Central memory CD4-positive, alpha-beta T cell (primary cell): ENCODE data around the gene GFOD2.

Source experiments
- DNase-seq: peaks from one replicate; pipeline ENCODE4 v3.0.0; 2022

The GFOD2 gene

GRCh38 chr16:67731071-67731752 lies 12.1 kb upstream of the GFOD2 start:
- DNase-seq: no peak

GRCh38 chr16:67730326-67730725 lies 11.2 kb upstream of the GFOD2 start:
- DNase-seq: no peak

- no peak for DNase-seq
Measured at GRCh38 chr16:67729636-67730248, 10.6 kb upstream of the GFOD2 start.

GRCh38 chr16:67727521-67728485 lies 8.7 kb upstream of the GFOD2 start:
- DNase-seq: no peak

GRCh38 chr16:67726106-67727034 lies 7.3 kb upstream of the GFOD2 start:
- no peak for DNase-seq

- DNase-seq: no peak
Measured at GRCh38 chr16:67723911-67724305, 4.8 kb upstream of the GFOD2 start.

- no peak for DNase-seq
Measured at GRCh38 chr16:67723151-67723910, 4.2 kb upstream of the GFOD2 start.

- no peak for DNase-seq
Measured at GRCh38 chr16:67720236-67720635, 1.1 kb upstream of the GFOD2 start.

- DNase-seq: no peak
Measured at GRCh38 chr16:67719778-67720144, 645 bp upstream of the GFOD2 start.

- DNase-seq: no peak
Measured at GRCh38 chr16:67718668-67719047, 458 bp downstream of the GFOD2 start.

- no peak for DNase-seq
Measured at GRCh38 chr16:67716097-67716496, 3.0 kb downstream of the GFOD2 start.

GRCh38 chr16:67714522-67714921 lies 4.6 kb downstream of the GFOD2 start:
- DNase-seq: no peak

- no peak for DNase-seq
Measured at GRCh38 chr16:67713647-67714273, 5.4 kb downstream of the GFOD2 start.

- DNase-seq: no peak
Measured at GRCh38 chr16:67710607-67711006, 8.5 kb downstream of the GFOD2 start.

- DNase-seq: no peak
Measured at GRCh38 chr16:67709050-67709449, 10.1 kb downstream of the GFOD2 start.

GRCh38 chr16:67708368-67708771 lies 10.7 kb downstream of the GFOD2 start:
- no peak for DNase-seq

GRCh38 chr16:67707790-67708189 lies 11.3 kb downstream of the GFOD2 start:
- no peak for DNase-seq

GRCh38 chr16:67707210-67707609 lies 11.9 kb downstream of the GFOD2 start:
- no peak for DNase-seq

GRCh38 chr16:67704110-67704509 lies 15.0 kb downstream of the GFOD2 start:
- DNase-seq: no peak

- peak; percentile 10 for DNase-seq
Measured at GRCh38 chr16:67703626-67704025, 15.5 kb downstream of the GFOD2 start.

GRCh38 chr16:67702130-67702529 lies 17.0 kb downstream of the GFOD2 start:
- no peak for DNase-seq
